Suppressor macrophage treated with lipopolysaccharide for 4 hours (primary cell): ENCODE measurements around the gene NFS1.
"Not testable (repeated sequence)": the region's sequence is repeated elsewhere in the genome, so short reads cannot be mapped to it uniquely, and the experiment has no call there.

ENCODE experiments used
- DNase-seq: peaks from one replicate; pipeline ENCODE4 v3.0.0-alpha.2; 2020

Gene NFS1

GRCh38 chr20:35729283-35729807, 30.2 kb upstream of the NFS1 start:
- no peak for DNase-seq

DNA sequence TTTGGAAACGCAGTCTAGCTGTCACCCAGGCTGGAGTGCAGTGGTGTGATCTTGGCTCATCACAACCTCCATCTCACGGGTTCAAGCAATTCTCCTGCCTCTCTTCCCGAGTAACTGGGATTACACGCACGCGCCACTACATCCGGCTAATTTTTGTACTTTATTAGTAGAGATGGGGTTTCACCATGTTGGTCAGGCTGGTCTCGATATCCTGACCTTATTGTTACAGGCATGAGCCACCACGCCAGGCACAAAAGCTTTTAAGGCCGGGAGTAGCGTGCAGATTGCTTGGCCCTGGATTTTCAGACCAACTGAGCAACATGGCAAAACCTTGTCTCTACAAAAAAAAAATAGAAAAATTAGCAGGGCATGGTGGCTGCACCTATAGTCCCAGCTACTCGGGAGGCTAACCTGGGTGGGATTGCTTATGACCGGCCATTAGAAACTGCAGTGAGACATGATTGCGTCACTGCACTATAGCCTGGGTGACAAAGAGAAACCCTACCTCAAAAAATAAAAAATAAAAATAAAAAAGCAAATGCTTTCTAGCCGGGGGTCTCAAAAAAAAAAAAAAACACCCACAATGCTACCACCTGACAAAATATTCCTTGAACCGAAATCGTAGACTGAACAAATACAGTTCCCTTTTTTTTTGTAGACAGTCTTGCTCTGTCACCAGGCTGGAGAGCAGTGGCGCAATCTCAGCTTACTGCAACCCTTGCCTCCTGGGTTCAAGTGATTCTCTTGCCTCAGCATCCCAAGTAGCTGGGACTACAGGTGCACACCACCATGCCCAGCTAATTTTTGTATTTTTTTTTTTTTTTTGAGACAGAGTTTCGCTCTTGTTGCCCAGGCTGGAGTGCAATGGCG, 27.9 kb upstream of the NFS1 start:
- peak; percentile 36 for DNase-seq

- DNase-seq, result no peak
These were observed 25.4 kb upstream of the NFS1 start for GRCh38 chr20:35724321-35725230.

GRCh38 chr20:35723652-35724320, 24.6 kb upstream of the NFS1 start:
- not testable (repeated sequence) for DNase-seq

- not testable (repeated sequence) for DNase-seq
These were observed 24.1 kb upstream of the NFS1 start for GRCh38 chr20:35723275-35723639.

GRCh38 chr20:35721621-35722020, 22.5 kb upstream of the NFS1 start:
- DNase-seq, result no peak

DNA sequence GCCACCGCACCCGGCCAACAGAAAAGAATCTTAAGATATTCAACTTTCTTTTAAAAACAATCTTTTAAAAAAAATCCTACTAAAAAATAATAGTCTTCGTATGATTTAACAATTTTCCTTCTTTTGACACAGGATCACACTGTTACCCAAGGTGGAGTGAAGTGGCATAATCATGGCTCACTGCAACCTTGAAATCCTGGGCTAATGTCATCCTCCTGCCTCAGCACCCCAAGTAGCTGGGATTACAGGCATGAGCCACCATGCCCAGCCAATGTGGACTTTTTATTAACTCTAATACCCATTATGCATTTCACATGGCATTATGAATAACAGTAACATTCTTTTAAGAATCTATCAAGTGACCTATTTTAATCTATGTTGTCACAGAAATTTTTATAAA, 22.1 kb upstream of the NFS1 start:
- no peak for DNase-seq

DNA sequence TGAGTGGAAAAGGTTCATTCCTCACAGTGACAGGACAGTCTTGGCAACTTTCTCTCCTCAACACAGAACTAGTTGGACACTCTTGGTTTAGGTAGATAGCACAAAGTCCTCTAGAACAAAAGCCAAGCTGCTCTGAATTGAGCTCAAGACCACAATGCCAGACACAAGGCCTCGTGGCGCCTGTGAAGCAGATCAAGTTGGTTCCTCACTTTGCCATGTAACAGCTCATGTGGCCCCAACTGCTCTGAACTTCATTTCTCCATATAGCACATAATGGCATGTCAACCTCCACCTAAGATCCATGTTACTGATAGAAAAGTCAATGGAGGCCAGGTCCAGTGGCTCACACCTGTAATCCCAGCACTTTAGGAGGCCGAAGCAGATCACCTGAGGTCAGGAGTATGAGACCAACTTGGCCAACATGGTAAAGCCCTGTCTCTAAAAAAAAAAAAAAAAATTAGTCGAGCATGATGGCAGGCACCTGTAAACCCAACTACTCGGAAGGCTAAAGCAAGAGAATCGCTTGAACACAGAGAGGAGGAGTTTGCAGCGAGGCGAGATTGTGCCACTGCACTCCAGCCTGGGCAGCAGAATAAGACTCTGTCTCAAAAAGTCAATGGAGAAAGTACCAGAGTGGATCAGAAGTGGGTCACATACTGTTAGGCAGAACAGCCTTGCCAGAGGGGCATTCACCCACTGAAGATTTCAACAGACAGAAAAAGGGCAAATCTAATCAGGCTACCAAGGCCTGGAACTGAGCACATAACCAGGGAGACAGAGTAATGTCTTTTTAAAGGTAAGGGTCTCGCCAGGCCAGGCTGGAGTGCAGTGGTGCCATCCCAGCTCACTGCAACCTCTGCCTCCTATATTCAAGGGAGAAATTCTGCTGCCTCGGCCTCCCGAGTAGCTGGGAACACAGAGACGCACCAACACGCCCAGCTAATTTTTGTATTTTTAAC, 21.3 kb upstream of the NFS1 start:
- DNase-seq, result no peak

GRCh38 chr20:35719717-35720116, 20.6 kb upstream of the NFS1 start:
- DNase-seq, result no peak

GRCh38 chr20:35718972-35719635, 20.0 kb upstream of the NFS1 start:
- no peak for DNase-seq

DNA sequence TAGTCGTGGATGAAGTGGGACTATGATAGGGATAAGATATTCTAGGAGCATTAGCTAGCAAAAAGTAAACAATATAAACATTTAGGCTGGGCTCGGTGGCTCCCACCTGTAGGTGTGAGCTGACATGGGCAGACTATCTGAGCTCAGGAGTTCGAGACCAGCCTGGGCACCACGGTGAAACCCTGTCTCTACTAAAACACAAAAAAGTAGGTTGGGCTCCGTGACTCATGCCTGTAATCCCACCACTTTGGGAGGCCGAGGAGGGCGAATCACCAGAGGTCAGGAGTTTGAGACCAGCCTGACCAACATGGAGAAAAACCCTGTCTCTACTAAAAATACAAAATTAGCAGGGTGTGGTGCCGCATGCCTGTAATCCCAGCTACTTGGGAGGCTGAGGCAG, 19.2 kb upstream of the NFS1 start:
- not testable (repeated sequence) for DNase-seq

DNA sequence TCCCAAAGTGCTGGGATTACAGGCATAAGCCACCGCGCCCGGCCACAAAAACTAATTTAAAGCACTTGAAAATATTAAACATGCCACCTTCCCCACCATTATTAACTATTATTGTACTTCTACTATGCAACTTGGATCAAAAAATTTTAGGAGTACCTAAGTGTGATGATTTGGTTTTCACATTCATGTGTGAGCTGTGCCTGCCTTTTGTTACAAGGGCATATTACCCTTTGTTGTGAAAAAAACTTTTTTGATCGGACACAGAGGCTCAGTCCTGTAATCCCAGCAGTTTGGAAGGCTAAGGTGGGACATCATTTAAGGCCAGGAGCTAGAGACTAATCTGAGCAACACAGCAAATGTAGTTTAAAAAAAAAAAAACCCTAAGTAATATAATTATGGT, 17.2 kb upstream of the NFS1 start:
- no peak for DNase-seq

DNA sequence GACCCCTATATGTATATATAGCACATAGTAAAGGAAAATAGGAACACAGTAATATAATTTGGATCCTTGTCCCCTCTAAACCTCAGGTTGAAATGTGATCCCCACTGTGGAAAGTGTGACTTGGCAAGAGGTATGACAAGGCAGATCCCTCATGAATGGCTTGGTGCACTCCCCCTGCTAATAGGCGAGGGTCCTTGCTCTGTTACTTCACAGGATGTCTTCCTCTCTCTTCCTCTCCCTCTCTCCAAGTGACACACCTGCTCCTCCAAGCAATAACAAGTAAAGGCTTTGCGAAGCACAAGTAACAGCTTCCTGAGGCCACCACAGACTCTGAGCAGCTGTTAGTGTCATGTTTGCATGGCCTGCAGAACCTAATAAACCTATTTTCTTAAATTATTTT, 16.5 kb upstream of the NFS1 start:
- DNase-seq, result no peak

DNA sequence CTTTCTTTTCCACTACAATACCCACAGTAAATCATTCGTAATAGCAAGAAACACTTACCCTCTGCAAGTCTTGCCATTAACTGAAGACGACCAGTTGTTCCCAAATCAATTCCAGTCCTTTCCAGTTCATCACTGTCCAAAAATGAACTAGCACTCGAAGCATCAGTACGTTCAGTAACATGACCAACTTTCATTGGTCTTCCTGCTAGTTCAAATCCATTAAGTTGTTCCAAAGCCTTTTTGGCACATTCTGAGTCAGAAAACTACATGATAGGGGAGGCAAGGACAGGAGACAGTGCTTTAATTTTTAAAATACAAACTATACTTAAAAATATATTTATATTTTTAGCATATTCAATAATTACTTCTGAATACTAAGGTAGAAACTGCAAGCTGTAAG, 15.0 kb upstream of the NFS1 start:
- no peak for DNase-seq

DNA sequence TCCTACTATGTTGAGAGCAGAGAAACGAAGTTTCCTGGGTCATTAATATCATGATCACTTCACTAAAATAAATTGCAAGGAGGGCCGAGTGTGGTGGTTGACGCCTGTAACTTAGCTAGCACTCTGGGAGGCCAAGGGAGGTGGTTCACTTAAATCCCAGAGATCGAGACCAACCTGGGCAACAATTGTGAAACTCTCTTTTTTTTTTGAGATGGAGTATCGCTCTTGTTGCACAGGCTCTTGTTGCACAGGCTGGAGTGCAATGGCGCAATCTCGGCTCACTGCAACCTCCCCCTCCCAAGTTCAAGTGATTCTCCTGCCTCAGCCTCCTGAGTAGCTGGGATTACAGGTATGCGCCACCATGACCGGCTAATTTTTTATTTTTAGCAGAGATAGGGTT, 14.0 kb upstream of the NFS1 start:
- DNase-seq, result not testable (repeated sequence)

DNA sequence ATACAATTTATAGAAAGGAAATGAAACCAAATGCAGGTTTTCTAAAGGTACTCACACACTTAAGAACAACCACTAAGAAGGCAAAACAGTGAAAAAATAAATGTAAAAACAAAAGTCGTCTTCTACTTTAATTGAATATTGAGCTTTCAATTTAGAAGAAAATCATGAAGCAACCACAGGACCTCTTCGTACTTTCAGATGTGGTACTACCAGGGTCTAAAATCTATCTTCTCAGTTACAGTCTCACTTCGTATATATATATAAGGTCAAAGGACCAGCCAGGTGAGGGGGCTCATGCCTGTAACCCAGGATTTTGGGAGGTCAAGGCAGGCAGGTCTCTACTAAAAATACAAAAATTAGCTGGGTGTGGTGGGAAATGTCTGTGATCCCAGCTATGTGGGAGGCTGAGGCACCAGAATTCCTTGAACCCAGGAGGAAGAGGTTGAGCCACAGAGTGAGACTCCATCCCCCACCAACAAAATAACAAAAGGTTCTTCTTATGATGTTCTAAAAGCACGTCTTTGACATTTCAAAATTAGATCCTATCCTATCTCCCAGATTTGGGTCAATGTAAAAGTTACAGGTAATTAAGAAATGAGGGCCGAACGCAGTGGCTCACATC, 12.5 kb upstream of the NFS1 start:
- no peak for DNase-seq

- no peak for DNase-seq
These were observed 11.9 kb upstream of the NFS1 start for GRCh38 chr20:35710884-35711587.

GRCh38 chr20:35710039-35710438, 10.9 kb upstream of the NFS1 start:
- no peak for DNase-seq

DNA sequence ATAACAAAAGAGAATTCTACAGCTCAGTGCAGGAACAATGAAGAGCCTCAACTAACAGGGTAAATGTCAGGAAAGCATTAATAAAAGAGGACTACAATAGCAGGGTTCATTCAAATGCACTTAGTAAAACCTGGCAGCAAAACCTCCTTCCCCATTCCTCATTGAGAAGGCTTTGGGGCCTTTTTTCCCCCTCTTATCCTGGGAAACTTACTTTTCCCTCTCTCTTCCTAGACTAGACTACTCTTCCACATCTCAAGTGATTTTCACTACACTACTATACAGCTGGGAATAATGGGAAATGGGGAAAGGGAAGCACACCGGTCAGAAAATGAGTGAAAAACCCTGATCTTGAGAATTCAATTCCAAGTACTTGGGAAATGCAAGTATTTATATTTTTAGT, 10.1 kb upstream of the NFS1 start:
- DNase-seq, result no peak

DNA sequence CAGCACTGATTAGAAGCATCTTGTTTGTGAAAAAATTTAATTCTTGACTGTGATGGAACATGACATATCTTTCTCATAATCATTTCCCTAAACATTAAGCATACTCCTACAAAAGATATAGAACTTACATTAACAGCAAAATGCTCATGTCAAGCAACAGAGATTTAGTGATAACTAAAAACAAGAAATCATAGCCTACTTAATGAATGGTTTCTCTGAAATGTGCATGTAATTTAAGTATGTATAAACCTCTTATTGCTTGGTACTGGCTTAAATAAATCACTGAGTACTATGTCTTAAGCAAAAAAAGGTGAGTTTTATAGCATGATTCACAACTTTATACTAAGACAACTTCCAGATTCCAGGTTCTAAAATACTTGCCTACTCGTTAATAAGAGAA, 9.3 kb upstream of the NFS1 start:
- DNase-seq, result no peak
